ENCODE measurements around the gene CTU2. TPM values are rescaled to one million over a fixed set of nuclear protein-coding genes. Genes with fewer than 3 reads are reported as not detected.

CTU2 gene
- total RNA-seq, 1 experiment from 2014 or later = 54.9 TPM

DNA sequence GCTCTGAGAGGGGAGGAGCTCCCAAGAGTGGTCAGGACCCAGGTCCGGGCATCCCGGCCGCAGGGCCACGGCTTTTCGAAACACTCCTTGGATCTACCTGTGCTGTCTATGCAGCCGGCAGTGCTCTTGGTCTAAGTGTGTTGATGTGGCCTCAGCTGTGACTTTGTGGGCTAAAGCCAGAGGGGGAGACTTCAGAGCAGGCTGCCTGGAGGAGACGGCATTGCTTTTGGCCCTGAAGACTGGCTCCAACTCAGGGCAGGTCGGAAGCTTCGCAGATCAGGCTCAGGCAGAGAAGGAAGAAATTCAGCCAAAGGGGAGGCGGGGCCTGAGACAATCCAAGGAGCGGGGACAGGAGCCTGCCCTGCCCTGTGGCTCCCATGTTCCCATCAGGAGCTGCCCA, 47.3 kb downstream of the CTU2 start:
- CTCF ChIA-PET = interaction anchor here (0.6 to 1.9 kb wide), 2 partner anchors 16 to 121 kb away, joined by 3 to 11 read pairs; no protein-coding TSS in a partner anchor
- H3K27ac Mint-ChIP-seq (ENCODE audit: unreplicated experiment) = no peak overlapping the region
- Histone ChIP-seq H3K4me3 (ENCODE audit: low read depth, low read length) (no peak overlapping the region), H3K4me1 (no peaks in the 10 kb centered on the region), H3K27me3 (replicated peaks; ENCODE audit: control insufficient read depth, insufficient read depth, low read length) (no peaks in the 10 kb centered on the region), H3K36me3 (ENCODE audit: control insufficient read depth, insufficient read depth, low read length) (no peaks in the 10 kb centered on the region), H3K9me3 (no peaks in the 10 kb centered on the region)
- intact Hi-C loops (cut with micrococcal nuclease; ENCODE audit: unreplicated experiment) = no loop called here
- BruUV-seq (replicated peaks) = no TSS peak
- H3K36me3 Mint-ChIP-seq (ENCODE audit: insufficient read depth, unreplicated experiment) = peaks cover 33% of the 10 kb centered on the region
- H3K27me3 Mint-ChIP-seq (ENCODE audit: insufficient read depth, unreplicated experiment) = no peaks in the 10 kb centered on the region
- POLR2A ChIA-PET = no interaction called here
- DNase-seq = no peak
- no peaks in the 10 kb centered on the region for H3K9me3 Mint-ChIP-seq (ENCODE audit: unreplicated experiment)
- no peaks in the 10 kb centered on the region for H3K4me1 Mint-ChIP-seq (ENCODE audit: low read depth, unreplicated experiment)
- no peak for TF ChIP-seq CTCF (IDR thresholded peaks at IDR 0.05; ENCODE audit: insufficient read depth in 1 of 2, low read depth in 1 of 2, low read length in 1 of 2, severe bottlenecking in 1 of 2, unreplicated experiment in 1 of 2)
- H3K4me3 Mint-ChIP-seq (ENCODE audit: unreplicated experiment) = no peak overlapping the region

- no peaks in the 10 kb centered on the region for H3K27me3 Mint-ChIP-seq (ENCODE audit: insufficient read depth, unreplicated experiment)
- H3K27me3 ChIP-seq (replicated peaks; ENCODE audit: control insufficient read depth, insufficient read depth, low read length) = no peaks in the 10 kb centered on the region
- no peaks in the 10 kb centered on the region for H3K9me3 ChIP-seq
- ChIA-PET CTCF (interaction anchor here (0.6 to 1.9 kb wide), 3 partner anchors 9 to 121 kb away, joined by 3 to 11 read pairs (median 5); no protein-coding TSS in a partner anchor), POLR2A (no interaction called here)
- H3K4me1 ChIP-seq = no peaks in the 10 kb centered on the region
- no peak for TF ChIP-seq CTCF (IDR thresholded peaks at IDR 0.05; ENCODE audit: insufficient read depth in 1 of 2, low read depth in 1 of 2, low read length in 1 of 2, severe bottlenecking in 1 of 2, unreplicated experiment in 1 of 2)
- H3K9me3 Mint-ChIP-seq (ENCODE audit: unreplicated experiment) = no peaks in the 10 kb centered on the region
- no peak overlapping the region for H3K4me3 Mint-ChIP-seq (ENCODE audit: unreplicated experiment)
- DNase-seq = no peak
- H3K36me3 Mint-ChIP-seq (ENCODE audit: insufficient read depth, unreplicated experiment) = peaks cover 39% of the 10 kb centered on the region
- no TSS peak for BruUV-seq (replicated peaks)
- H3K36me3 ChIP-seq (ENCODE audit: control insufficient read depth, insufficient read depth, low read length) = no peaks in the 10 kb centered on the region
- H3K4me1 Mint-ChIP-seq (ENCODE audit: low read depth, unreplicated experiment) = no peaks in the 10 kb centered on the region
- H3K4me3 ChIP-seq (ENCODE audit: low read depth, low read length) = no peak overlapping the region
- intact Hi-C loops (cut with micrococcal nuclease; ENCODE audit: unreplicated experiment) = no loop called here
- H3K27ac Mint-ChIP-seq (ENCODE audit: unreplicated experiment) = no peak overlapping the region
Observed at GRCh38 chr16:88754109-88754911, 48.0 kb downstream of the CTU2 start.

- POLR2A ChIA-PET = no interaction called here
- CTCF ChIA-PET = interaction anchor here (1.5 to 1.9 kb wide), 3 partner anchors 8 to 18 kb away, joined by 5 to 11 read pairs (median 5); no protein-coding TSS in a partner anchor
- Mint-ChIP-seq H3K9me3 (ENCODE audit: unreplicated experiment) (no peaks in the 10 kb centered on the region), H3K36me3 (ENCODE audit: insufficient read depth, unreplicated experiment) (peaks cover 37% of the 10 kb centered on the region), H3K27me3 (ENCODE audit: insufficient read depth, unreplicated experiment) (no peaks in the 10 kb centered on the region), H3K27ac (ENCODE audit: unreplicated experiment) (no peak overlapping the region), H3K4me3 (ENCODE audit: unreplicated experiment) (no peak overlapping the region), H3K4me1 (ENCODE audit: low read depth, unreplicated experiment) (no peaks in the 10 kb centered on the region)
- TF ChIP-seq CTCF (IDR thresholded peaks at IDR 0.05; ENCODE audit: insufficient read depth in 1 of 2, low read depth in 1 of 2, low read length in 1 of 2, severe bottlenecking in 1 of 2, unreplicated experiment in 1 of 2) = no peak
- Histone ChIP-seq H3K36me3 (ENCODE audit: control insufficient read depth, insufficient read depth, low read length) (no peaks in the 10 kb centered on the region), H3K4me3 (ENCODE audit: low read depth, low read length) (no peak overlapping the region), H3K9me3 (no peaks in the 10 kb centered on the region), H3K4me1 (no peaks in the 10 kb centered on the region), H3K27me3 (replicated peaks; ENCODE audit: control insufficient read depth, insufficient read depth, low read length) (no peaks in the 10 kb centered on the region)
- intact Hi-C loops (cut with micrococcal nuclease; ENCODE audit: unreplicated experiment) = no loop called here
- no TSS peak for BruUV-seq (replicated peaks)
- no peak for DNase-seq
Observed at GRCh38 chr16:88754912-88755744, 48.8 kb downstream of the CTU2 start.
